Neural progenitor cell (in vitro differentiated cells): ENCODE data around the gene PSTPIP1. TPM values are rescaled to one million over a fixed set of nuclear protein-coding genes. Genes with fewer than 3 reads are reported as not detected.
A peak's percentile ranks its signal among the peaks of the same experiment; 100 is the strongest.

Experiments used
- DNase-seq: peaks from one replicate; pipeline ENCODE4 v3.0.0-alpha.2; 2016; ENCODE audit warnings: low spot score
- H2AFZ ChIP-seq: fragments of 200-600 bp; sonication (generic); replicated peaks from 2 replicates; pipeline ENCODE4 v1.6.1; 2016; ENCODE audit warnings: antibody characterized with exemption
- H3F3A ChIP-seq: fragments of 200-600 bp; sonication (generic); 2 replicates; pipeline ENCODE4 v1.6.1; 2016; ENCODE audit warnings: antibody characterized with exemption, low read depth
- H3K27ac ChIP-seq: fragments of 200-600 bp; sonication (generic); 2 replicates; pipeline ENCODE4 v1.5.1; 2016; ENCODE audit warnings: mild to moderate bottlenecking
- H3K27me3 ChIP-seq: fragments of 200-600 bp; sonication (generic); 2 replicates; pipeline ENCODE4 v1.6.1; 2016; ENCODE audit warnings: mild to moderate bottlenecking, moderate library complexity
- H3K36me3 ChIP-seq: fragments of 200-600 bp; sonication (generic); 2 replicates; pipeline ENCODE4 v1.5.1; 2016
- H3K4me1 ChIP-seq: fragments of 200-600 bp; sonication (generic); 2 replicates; pipeline ENCODE4 v1.6.1; 2016; ENCODE audit warnings: mixed run types
- H3K4me2 ChIP-seq: fragments of 200-600 bp; sonication (generic); 2 replicates; pipeline ENCODE4 v1.6.1; 2016
- H3K4me3 ChIP-seq: fragments of 200-600 bp; sonication (generic); 2 replicates; pipeline ENCODE4 v1.5.1; 2016
- H3K79me2 ChIP-seq: fragments of 200-600 bp; sonication (generic); 2 replicates; pipeline ENCODE4 v1.6.1; 2016; ENCODE audit warnings: low read depth
- H3K9ac ChIP-seq: fragments of 200-600 bp; sonication (generic); 2 replicates; pipeline ENCODE4 v1.6.1; 2016
- H3K9me3 ChIP-seq: fragments of 200-600 bp; sonication (generic); 2 replicates; pipeline ENCODE4 v1.5.1; 2016; ENCODE audit warnings: low read depth
- H4K20me1 ChIP-seq: fragments of 200-600 bp; sonication (generic); 2 replicates; pipeline ENCODE4 v1.6.1; 2016; ENCODE audit warnings: low read depth
- H3K27ac Mint-ChIP-seq: 3 replicates; pipeline ENCODE4 v1.8.0; 2021; ENCODE audit warnings: mixed read lengths
- H3K27me3 Mint-ChIP-seq: 2 replicates; pipeline ENCODE4 v1.8.0; 2022; ENCODE audit warnings: low read depth, mild to moderate bottlenecking, inconsistent platforms, moderate library complexity, mixed read lengths; ENCODE audit not compliant: insufficient read depth
- H3K36me3 Mint-ChIP-seq: 3 replicates; pipeline ENCODE4 v1.8.0; 2021; ENCODE audit warnings: mixed read lengths
- H3K4me1 Mint-ChIP-seq: 3 replicates; pipeline ENCODE4 v1.8.0; 2021; ENCODE audit warnings: mixed read lengths
- H3K4me3 Mint-ChIP-seq: 3 replicates; pipeline ENCODE4 v1.8.0; 2021; ENCODE audit warnings: mild to moderate bottlenecking, moderate library complexity, mixed read lengths
- H3K9me3 Mint-ChIP-seq: 3 replicates; pipeline ENCODE4 v1.8.0; 2020; ENCODE audit warnings: mixed read lengths
- EZH2 ChIP-seq: fragments of 200-600 bp; sonication (generic); IDR thresholded peaks from 2 replicates; pipeline ENCODE4 v1.6.1; 2017; ENCODE audit warnings: antibody characterized with exemption, mild to moderate bottlenecking, moderate library complexity
- EZH2phosphoT487 ChIP-seq: fragments of 200-600 bp; sonication (generic); IDR thresholded peaks from 2 replicates; pipeline ENCODE4 v1.6.1; 2017; ENCODE audit warnings: antibody characterized with exemption
- total RNA-seq: library from RNA; depleted of rRNA; stranded (reverse); fragments of >200 nt; gene quantifications from 2 replicates; pipeline ENCODE4 v1.2.3, GENCODE V29; 2015; ENCODE audit warnings: low replicate concordance
- TF ChIP-seq, protein P1 (sequence below): fragments of 200-600 bp; sonication (generic); IDR thresholded peaks from 2 replicates; pipeline ENCODE4 v1.5.1; 2017; ENCODE audit warnings: antibody characterized with exemption, mild to moderate bottlenecking

Gene PSTPIP1
- total RNA-seq, 1 donor from 2014 or later = 0.19 TPM

DNA sequence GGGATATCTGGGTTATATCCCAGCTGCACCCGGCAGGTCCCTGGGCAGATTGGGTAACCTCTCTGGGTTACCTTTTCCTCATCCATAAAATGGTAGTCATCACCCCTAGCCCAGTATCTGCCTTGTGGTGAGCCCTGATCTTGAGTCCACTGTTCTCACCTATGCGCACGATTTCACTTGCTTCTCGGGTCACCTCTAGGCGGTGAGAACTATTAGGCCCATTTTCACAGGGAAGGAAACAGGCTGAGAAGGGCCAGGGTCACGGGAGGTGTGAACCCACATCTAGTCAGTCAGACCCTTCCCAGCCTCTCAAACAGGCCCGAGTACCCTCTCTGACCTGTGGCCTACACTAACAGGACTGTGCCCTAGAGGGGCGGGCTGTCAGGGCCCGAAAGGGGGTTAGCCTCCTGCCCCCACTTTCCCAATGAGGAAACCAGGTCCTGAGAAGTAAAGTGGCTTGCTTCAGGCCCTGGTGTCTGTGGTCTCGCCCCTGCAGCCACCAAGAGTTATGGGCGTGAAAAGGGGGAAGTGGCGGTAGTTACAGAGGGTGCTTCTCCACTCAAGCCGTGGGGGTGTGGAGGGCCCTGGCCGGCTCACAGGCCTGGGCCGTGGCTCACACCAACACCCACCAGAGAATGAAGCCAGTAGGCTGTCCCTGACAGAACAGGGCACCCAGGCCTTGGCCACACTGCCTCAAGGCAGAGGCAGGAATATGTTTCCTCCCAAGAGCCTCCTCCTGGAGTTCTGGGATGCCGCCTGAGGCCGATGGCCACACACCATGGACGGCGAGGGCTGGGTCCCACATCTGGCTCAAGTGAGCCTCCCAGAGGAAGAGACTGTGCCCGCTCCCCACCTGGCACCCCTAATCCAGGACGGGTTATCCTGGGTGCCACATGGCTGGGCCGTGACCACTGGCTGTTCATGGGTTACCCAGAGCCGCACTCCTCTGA is 19.5 kb downstream of the PSTPIP1 start:
- Mint-ChIP-seq H3K4me3 (no peak overlapping the region), H3K36me3 (no peaks in the 10 kb centered on the region), H3K9me3 (no peaks in the 10 kb centered on the region), H3K27me3 (peaks cover 13% of the 10 kb centered on the region), H3K4me1 (peaks cover 2% of the 10 kb centered on the region), H3K27ac (no peak overlapping the region)
- Histone ChIP-seq H3K36me3 (no peaks in the 10 kb centered on the region), H3F3A (no peaks in the 10 kb centered on the region), H3K9me3 (no peaks in the 10 kb centered on the region), H3K4me1 (peaks cover 6% of the 10 kb centered on the region), H3K4me2 (no peak overlapping the region), H3K27ac (no peak overlapping the region), H2AFZ (no peak overlapping the region), H4K20me1 (no peaks in the 10 kb centered on the region), H3K4me3 (no peak overlapping the region), H3K9ac (no peak overlapping the region), H3K79me2 (no peaks in the 10 kb centered on the region), H3K27me3 (no peaks in the 10 kb centered on the region)
- TF ChIP-seq EZH2 (no peak), EZH2phosphoT487 (no peak)
- TF ChIP-seq, protein P1, sequence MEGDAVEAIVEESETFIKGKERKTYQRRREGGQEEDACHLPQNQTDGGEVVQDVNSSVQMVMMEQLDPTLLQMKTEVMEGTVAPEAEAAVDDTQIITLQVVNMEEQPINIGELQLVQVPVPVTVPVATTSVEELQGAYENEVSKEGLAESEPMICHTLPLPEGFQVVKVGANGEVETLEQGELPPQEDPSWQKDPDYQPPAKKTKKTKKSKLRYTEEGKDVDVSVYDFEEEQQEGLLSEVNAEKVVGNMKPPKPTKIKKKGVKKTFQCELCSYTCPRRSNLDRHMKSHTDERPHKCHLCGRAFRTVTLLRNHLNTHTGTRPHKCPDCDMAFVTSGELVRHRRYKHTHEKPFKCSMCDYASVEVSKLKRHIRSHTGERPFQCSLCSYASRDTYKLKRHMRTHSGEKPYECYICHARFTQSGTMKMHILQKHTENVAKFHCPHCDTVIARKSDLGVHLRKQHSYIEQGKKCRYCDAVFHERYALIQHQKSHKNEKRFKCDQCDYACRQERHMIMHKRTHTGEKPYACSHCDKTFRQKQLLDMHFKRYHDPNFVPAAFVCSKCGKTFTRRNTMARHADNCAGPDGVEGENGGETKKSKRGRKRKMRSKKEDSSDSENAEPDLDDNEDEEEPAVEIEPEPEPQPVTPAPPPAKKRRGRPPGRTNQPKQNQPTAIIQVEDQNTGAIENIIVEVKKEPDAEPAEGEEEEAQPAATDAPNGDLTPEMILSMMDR = no peak
- no peak for DNase-seq

DNA sequence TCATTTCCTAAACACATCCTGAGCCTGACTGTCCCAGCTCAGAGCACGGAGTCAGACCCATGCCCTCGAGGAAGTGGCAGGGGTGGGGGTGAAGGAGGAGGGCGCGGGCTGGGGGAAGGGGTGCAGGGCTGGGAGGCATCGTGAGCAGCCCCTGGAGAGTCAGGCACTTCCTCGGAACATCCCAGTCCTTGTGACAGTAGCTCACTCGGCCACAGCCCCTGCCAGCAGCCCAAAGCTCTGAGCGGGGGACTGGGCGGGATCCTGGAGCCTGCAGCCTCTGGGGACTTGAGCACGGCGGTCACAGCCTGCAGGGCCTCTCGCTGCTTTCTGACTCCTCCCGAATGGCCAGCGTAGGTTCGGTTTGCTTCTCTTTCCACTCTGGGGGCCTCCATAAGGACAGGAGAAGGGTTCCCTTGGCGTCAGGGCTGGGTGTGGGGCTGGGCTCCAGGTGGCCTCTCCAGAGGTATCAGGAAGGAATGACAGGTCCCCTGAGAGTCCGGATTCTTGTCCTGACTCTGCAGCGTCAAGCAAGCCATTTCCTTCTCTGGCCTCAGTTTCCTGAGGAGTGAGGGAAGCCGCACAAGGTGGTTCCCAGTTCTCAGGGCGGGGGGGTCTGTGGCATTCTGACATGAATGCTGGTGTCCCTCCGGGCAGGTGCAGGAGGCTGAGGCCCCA is 20.9 kb downstream of the PSTPIP1 start:
- Histone ChIP-seq H3K79me2 (no peaks in the 10 kb centered on the region), H3K36me3 (no peaks in the 10 kb centered on the region), H3K4me1 (peaks cover 6% of the 10 kb centered on the region), H3K9me3 (no peaks in the 10 kb centered on the region), H4K20me1 (no peaks in the 10 kb centered on the region), H3K4me3 (no peak overlapping the region), H3F3A (no peaks in the 10 kb centered on the region), H2AFZ (peak overlapping the region; percentile 76), H3K9ac (no peak overlapping the region), H3K27me3 (no peaks in the 10 kb centered on the region), H3K27ac (no peak overlapping the region), H3K4me2 (no peak overlapping the region)
- peaks cover 2% of the 10 kb centered on the region for H3K4me1 Mint-ChIP-seq
- H3K27me3 Mint-ChIP-seq = peaks cover 12% of the 10 kb centered on the region
- H3K4me3 Mint-ChIP-seq = no peak overlapping the region
- H3K36me3 Mint-ChIP-seq = no peaks in the 10 kb centered on the region
- no peaks in the 10 kb centered on the region for H3K9me3 Mint-ChIP-seq
- TF ChIP-seq, protein P1 = no peak
- TF ChIP-seq EZH2phosphoT487 (no peak), EZH2 (no peak)
- no peak overlapping the region for H3K27ac Mint-ChIP-seq
- DNase-seq = peak; percentile 48

DNA sequence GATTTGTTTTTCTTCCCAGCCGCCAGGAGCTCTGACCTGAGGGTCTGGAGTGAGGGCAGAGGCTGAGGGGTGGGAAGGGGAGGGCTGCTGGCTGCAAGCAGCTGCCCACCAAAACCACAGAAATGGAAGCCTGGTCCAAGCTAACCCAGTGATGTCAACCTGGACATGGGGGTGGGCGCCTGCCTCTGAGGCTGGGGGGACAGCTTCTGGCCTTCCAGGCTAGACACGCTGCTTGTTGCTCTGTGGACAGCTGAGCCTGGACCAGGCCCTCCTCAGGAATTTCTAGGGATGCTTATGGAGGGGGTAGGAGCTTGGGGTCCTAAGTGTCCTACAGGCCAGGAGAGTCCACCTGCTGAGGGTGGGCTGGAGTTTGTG is 21.4 kb downstream of the PSTPIP1 start:
- Histone ChIP-seq H3K36me3 (no peaks in the 10 kb centered on the region), H3K27ac (no peak overlapping the region), H3F3A (no peaks in the 10 kb centered on the region), H3K9me3 (no peaks in the 10 kb centered on the region), H3K4me2 (no peak overlapping the region), H3K79me2 (no peaks in the 10 kb centered on the region), H3K27me3 (no peaks in the 10 kb centered on the region), H3K9ac (no peak overlapping the region), H3K4me3 (no peak overlapping the region), H3K4me1 (peaks cover 6% of the 10 kb centered on the region), H4K20me1 (no peaks in the 10 kb centered on the region), H2AFZ (no peak overlapping the region)
- Mint-ChIP-seq H3K9me3 (no peaks in the 10 kb centered on the region), H3K4me3 (no peak overlapping the region), H3K36me3 (no peaks in the 10 kb centered on the region), H3K27ac (no peak overlapping the region), H3K27me3 (peaks cover 12% of the 10 kb centered on the region), H3K4me1 (peaks cover 2% of the 10 kb centered on the region)
- no peak for DNase-seq
- TF ChIP-seq EZH2phosphoT487 = no peak
- TF ChIP-seq EZH2 = no peak
- TF ChIP-seq, protein P1 = no peak
